Fibroblast of mammary gland (primary cell): ENCODE measurements around the gene GHR.
A peak's percentile ranks its signal among the peaks of the same experiment; 100 is the strongest.

Experiments
- DNase-seq: peaks from one replicate; pipeline ENCODE4 v3.0.0-alpha.2; 2010; ENCODE audit warnings: low read depth
- H3K4me3 ChIP-seq: 2 replicates; pipeline ENCODE4 v1.5.1; 2011; ENCODE audit warnings: low read depth, mild to moderate bottlenecking, low read length, moderate library complexity; ENCODE audit not compliant: control insufficient read depth
- CTCF ChIP-seq: conservative IDR thresholded peaks from 2 replicates; pipeline ENCODE4 v1.5.1; 2011; ENCODE audit warnings: low read depth, low read length, inconsistent platforms; ENCODE audit not compliant: control insufficient read depth, insufficient read depth

GHR gene

DNA sequence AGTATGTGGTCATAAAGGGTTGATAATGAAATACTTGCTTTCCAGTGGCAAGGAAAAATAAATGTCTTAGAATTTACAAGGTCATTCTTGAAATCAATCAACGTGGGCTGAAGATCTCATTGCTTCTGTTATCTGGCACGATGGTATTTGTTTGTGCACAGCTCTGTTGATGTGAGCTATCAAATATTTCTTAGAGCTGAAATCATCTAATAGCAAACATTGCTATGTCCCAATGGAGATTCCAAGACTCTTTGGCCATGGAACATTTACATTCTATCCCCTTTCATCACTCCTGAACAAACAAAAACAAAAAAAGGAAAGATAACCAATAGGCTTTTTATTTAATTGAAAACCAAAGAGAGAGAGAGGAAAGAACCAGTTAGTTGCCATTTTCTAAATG, 221.9 kb downstream of the GHR start:
- no peak for TF ChIP-seq CTCF
- H3K4me3 ChIP-seq: no peak overlapping the region
- DNase-seq: no peak

DNA sequence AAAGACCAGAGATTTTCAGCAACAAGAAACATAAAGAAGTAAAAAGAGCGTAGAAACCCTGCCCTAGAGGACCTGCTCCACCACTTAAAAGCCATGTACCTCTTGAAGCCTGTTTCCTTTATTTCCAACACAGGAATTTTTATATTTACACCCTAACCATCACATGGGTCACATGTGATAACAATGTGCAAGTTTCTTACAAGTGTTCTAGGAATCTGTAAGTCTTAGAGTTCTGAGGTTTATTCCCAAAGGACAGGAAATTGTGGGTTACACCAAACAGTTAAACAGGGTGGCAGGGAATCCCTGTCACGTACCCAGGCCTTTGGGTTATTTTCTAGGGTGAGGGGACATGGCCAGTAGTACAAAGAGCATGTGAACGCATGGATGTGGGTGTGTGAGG, 224.8 kb downstream of the GHR start:
- H3K4me3 ChIP-seq: no peak overlapping the region
- no peak for DNase-seq
- no peak for TF ChIP-seq CTCF

DNA sequence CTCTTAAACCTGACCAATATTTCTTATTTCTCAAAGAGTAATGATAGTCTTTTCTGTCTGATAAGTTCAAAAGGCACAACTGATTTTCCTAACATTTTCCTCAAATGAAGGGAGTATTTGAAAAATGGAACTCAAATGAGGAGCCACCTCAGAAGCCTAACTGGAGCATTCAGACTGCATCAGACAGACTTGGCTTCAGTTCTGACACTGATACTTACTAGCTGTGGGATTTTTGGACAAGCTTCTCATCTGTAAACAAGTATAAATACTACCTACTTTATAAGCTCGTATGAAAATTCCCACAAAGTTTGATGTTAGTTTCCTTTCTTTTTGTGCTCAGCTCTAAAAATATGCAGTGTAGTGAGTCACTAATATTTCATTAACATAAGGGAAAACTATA, 225.7 kb downstream of the GHR start:
- H3K4me3 ChIP-seq: no peak overlapping the region
- no peak for DNase-seq
- TF ChIP-seq CTCF: no peak

- no peak for TF ChIP-seq CTCF
- no peak overlapping the region for H3K4me3 ChIP-seq
- no peak for DNase-seq
Measured at GRCh38 chr5:42650084-42650483, 226.8 kb downstream of the GHR start.

DNA sequence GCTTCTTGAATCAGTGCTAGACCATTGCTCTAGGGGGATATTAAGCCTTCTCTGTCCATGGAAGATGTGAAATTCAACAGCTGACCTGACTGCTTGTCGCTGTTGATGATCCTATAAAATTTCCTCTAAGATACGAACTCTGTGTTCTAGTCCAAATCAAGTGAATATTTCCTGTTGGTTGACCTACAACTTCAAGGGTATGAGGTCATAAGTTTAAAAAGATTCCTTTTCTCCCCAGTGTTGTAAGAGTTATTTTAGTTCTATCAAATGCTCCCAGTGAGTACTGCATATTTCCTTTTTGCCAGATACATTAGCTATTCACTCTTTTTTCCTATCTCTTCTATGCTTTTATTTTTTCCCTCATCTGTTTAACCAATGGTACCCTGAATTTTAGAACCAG, 230.5 kb downstream of the GHR start:
- no peak for DNase-seq
- no peak for TF ChIP-seq CTCF
- no peak overlapping the region for H3K4me3 ChIP-seq

DNA sequence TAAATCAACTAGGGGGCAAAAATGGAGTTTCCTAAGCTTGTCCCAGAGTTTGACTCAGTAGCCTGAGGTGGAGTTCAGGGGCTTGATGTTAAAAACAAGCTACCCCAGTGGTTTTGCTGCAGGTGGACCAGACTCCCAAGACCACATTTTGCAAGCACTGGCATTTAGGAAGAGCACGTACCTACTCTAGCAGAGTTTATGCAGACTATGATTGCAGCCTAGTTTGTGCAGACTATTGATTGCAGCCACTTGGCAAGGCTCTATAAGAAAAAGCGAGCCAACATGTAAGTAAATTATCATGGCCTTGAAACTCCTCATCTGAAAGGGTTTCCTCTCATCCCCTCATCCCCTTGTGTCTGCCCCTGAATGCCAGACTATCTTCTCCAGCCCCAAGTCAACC, 231.4 kb downstream of the GHR start:
- no peak for TF ChIP-seq CTCF

DNA sequence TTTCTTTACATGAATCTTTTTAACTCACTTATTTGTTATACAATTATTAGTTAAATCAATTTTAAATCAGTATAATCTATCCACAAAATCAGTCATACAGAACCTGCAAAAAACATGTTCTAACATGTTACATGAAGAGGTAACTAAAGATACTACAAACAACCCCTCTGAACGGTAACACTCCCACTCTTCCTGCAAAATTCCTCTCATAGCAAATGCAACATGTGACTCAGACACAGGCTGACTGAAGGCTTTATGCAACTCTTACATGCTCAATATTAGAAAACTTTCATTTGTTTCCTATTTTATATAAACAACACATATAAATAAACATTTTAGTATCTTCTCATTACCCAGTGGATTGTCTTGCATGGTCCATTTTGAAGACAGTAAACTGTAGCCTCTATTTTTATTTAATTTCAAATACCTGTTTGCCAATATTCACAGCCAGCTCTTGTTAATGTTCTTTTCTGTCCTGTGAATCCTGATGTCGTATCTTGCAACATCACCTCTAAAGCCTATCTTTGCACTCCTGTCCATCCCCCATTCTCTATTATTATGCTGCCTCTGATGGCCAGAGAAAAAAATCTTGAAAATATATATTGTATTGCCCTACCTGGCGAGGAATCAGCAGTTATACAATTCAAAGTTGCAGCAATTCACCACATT, 232.9 kb downstream of the GHR start:
- TF ChIP-seq CTCF: no peak
- peak; percentile 19 for DNase-seq
- H3K4me3 ChIP-seq: no peak overlapping the region

More for the DNA sequence above, 231.4 kb downstream of the GHR start:
- H3K4me3 ChIP-seq: no peak overlapping the region
- no peak for DNase-seq
